ENCODE data around the gene TSC2. TPM values are rescaled to one million over a fixed set of nuclear protein-coding genes. Genes with fewer than 3 reads are reported as not detected.

TSC2 gene
- total and polyA plus RNA-seq, 3 experiments from 2014 or later, result 46.4 to 86.3 (median 79.3) TPM

DNA sequence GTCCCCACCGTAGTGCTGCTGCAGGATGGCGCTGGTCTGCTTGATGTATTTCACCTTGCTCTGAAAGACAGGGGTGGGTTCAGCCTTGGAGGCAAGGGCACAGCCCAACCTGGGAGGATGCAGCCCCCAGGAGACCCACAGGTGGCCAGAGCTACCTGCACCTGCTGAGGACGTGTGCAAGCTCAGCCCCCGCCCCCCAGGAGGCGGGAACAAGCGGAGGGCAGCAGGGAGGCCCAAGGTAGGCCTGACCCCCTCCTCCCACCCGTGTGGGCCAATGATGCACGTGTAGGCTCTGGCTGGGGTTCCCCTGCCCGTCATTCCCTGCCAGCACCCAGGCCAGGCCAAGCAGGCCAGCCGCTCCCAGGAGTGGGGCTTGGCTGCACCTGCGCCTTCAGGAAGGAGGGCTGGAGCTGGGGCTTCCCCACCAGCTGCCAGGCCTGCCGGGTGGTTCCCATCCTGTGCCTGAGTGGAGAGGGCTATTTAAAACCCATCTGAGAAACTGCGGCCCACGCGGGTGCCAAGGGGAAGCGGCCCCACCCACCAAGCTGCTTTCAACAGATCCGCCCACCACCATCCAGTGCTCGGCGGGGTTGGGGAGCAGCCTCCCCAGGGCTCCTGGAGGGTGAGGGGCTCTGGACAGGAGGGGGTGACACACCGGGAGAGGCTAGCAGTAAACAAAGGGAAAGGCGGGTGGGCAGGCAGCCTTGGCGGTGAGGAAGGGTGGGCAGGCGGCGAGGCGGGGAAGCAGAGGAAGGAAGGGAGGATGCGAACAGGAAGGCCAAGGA is 3.9 kb upstream of the TSC2 start:
- no peaks in the 10 kb centered on the region for H3K27me3 ChIP-seq (ENCODE audit: insufficient read depth, low read length, poor library complexity, severe bottlenecking)
- H3K36me3 ChIP-seq (ENCODE audit: insufficient read depth, low read length), result no peaks in the 10 kb centered on the region
- DNase-seq, result no peak
- Mint-ChIP-seq H3K36me3 (peaks cover 0 to 8% (median 0%) of the 10 kb centered on the region in 3 donors), H3K4me3 (no peak overlapping the region), H3K27ac (no peak overlapping the region), H3K4me1 (peaks cover 14 to 19% (median 15%) of the 10 kb centered on the region in 3 donors), H3K9me3 (no peaks in the 10 kb centered on the region), H3K27me3 (no peaks in the 10 kb centered on the region)
- H3K4me1 ChIP-seq (ENCODE audit: insufficient read depth, low read length), result peaks cover 12% of the 10 kb centered on the region
- H3K9me3 ChIP-seq (ENCODE audit: low read length), result no peaks in the 10 kb centered on the region
- no peak overlapping the region for H3K4me3 ChIP-seq (ENCODE audit: low read length)
- ChIA-PET CTCF (no interaction called here), POLR2A (no interaction called here)
- no peak overlapping the region for H3K27ac ChIP-seq (ENCODE audit: low read depth, low read length)

GRCh38 chr16:2044541-2044940 is 3.2 kb upstream of the TSC2 start:
- POLR2A ChIA-PET, result interaction anchor here (0.6 kb wide), 1 partner anchor 217 kb away, joined by 4 read pairs; no protein-coding TSS in a partner anchor
- H3K4me3 Mint-ChIP-seq, result no peak overlapping the region
- peaks cover 14 to 22% (median 16%) of the 10 kb centered on the region in 3 donors for H3K4me1 Mint-ChIP-seq
- no peak overlapping the region for H3K27ac Mint-ChIP-seq
- peaks cover 0 to 8% (median 0%) of the 10 kb centered on the region in 3 donors for H3K36me3 Mint-ChIP-seq
- no peaks in the 10 kb centered on the region for H3K36me3 ChIP-seq (ENCODE audit: insufficient read depth, low read length)
- no peaks in the 10 kb centered on the region for H3K9me3 Mint-ChIP-seq
- no peak for DNase-seq
- peaks cover 14% of the 10 kb centered on the region for H3K4me1 ChIP-seq (ENCODE audit: insufficient read depth, low read length)
- no peak overlapping the region for H3K4me3 ChIP-seq (ENCODE audit: low read length)
- CTCF ChIA-PET, result no interaction called here
- H3K9me3 ChIP-seq (ENCODE audit: low read length), result no peaks in the 10 kb centered on the region
- H3K27me3 Mint-ChIP-seq, result no peaks in the 10 kb centered on the region
- no peaks in the 10 kb centered on the region for H3K27me3 ChIP-seq (ENCODE audit: insufficient read depth, low read length, poor library complexity, severe bottlenecking)
- H3K27ac ChIP-seq (ENCODE audit: low read depth, low read length), result no peak overlapping the region

GRCh38 chr16:2045965-2046892 is 1.6 kb upstream of the TSC2 start:
- ChIA-PET POLR2A (interaction anchor here (2.1 kb wide), 1 partner anchor 10 kb away, joined by 6 read pairs; no protein-coding TSS in a partner anchor), CTCF (interaction anchor here (1.2 to 2.5 kb wide), 5 partner anchors 21 to 109 kb away, joined by 3 to 17 read pairs (median 4); partner anchors contain the start of gene TRAF7)
- no peak overlapping the region for H3K27ac ChIP-seq (ENCODE audit: low read depth, low read length)
- Mint-ChIP-seq H3K27ac (peak overlapping the region in 1 of 8 donors; percentile 77), H3K9me3 (no peaks in the 10 kb centered on the region), H3K4me1 (peaks cover 14 to 27% (median 16%) of the 10 kb centered on the region in 3 donors), H3K27me3 (no peaks in the 10 kb centered on the region), H3K4me3 (peak overlapping the region; percentile 34 to 94 (median 90)), H3K36me3 (peaks cover 0 to 18% (median under 1%) of the 10 kb centered on the region in 3 donors)
- H3K27me3 ChIP-seq (ENCODE audit: insufficient read depth, low read length, poor library complexity, severe bottlenecking), result no peaks in the 10 kb centered on the region
- peaks cover 14% of the 10 kb centered on the region for H3K4me1 ChIP-seq (ENCODE audit: insufficient read depth, low read length)
- DNase-seq, result no peak
- H3K4me3 ChIP-seq (ENCODE audit: low read length), result no peak overlapping the region
- H3K36me3 ChIP-seq (ENCODE audit: insufficient read depth, low read length), result no peaks in the 10 kb centered on the region
- no peaks in the 10 kb centered on the region for H3K9me3 ChIP-seq (ENCODE audit: low read length)

DNA sequence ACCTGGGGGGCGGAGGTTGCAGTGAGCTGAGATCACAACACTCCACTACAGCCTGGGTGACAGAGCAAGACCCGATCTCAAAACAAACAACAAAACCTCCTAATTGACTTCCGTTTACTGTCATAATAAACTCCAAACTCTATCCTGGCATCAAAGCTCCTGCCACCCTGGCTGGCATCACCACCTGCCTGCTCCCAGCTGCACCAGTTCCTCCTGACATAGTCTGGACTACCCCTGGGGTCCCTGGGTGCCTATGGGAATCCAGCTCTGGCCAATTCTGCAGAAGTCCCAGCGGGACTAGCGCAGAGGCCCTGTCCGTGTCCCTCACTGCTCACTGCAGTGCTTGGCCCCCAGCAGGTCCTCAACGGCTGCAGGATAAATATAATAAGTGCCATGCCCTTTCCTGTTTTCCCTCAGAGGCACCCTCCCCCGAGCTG is 874 bp upstream of the TSC2 start:
- no peaks in the 10 kb centered on the region for H3K27me3 ChIP-seq (ENCODE audit: insufficient read depth, low read length, poor library complexity, severe bottlenecking)
- no peaks in the 10 kb centered on the region for H3K9me3 ChIP-seq (ENCODE audit: low read length)
- peak overlapping the region; percentile 85 to 94 (median 91) for H3K4me3 Mint-ChIP-seq
- peaks cover 14% of the 10 kb centered on the region for H3K4me1 ChIP-seq (ENCODE audit: insufficient read depth, low read length)
- H3K4me3 ChIP-seq (ENCODE audit: low read length), result peak overlapping the region; percentile 67
- peaks cover 0 to 25% (median 1%) of the 10 kb centered on the region in 3 donors for H3K36me3 Mint-ChIP-seq
- no peaks in the 10 kb centered on the region for H3K27me3 Mint-ChIP-seq
- H3K27ac Mint-ChIP-seq, result peak overlapping the region in 7 of 8 donors; percentile 32 to 92 (median 70)
- no peak for DNase-seq
- no peaks in the 10 kb centered on the region for H3K9me3 Mint-ChIP-seq
- POLR2A ChIA-PET, result interaction anchor here (0.7 to 2.1 kb wide), 2 partner anchors 11 to 30 kb away, joined by 3 to 6 read pairs; no protein-coding TSS in a partner anchor
- H3K27ac ChIP-seq (ENCODE audit: low read depth, low read length), result peak overlapping the region; percentile 43
- H3K36me3 ChIP-seq (ENCODE audit: insufficient read depth, low read length), result no peaks in the 10 kb centered on the region
- H3K4me1 Mint-ChIP-seq, result peaks cover 14 to 27% (median 16%) of the 10 kb centered on the region in 3 donors
- CTCF ChIA-PET, result interaction anchor here (1.0 to 2.5 kb wide), 6 partner anchors 22 to 108 kb away, joined by 3 to 17 read pairs (median 4); partner anchors contain the start of gene TRAF7

- Mint-ChIP-seq H3K9me3 (no peaks in the 10 kb centered on the region), H3K4me1 (peaks cover 14 to 32% (median 16%) of the 10 kb centered on the region in 3 donors), H3K36me3 (peaks cover 0 to 34% (median 1%) of the 10 kb centered on the region in 3 donors), H3K27ac (peak overlapping the region; percentile 29 to 88 (median 66)), H3K4me3 (peak overlapping the region; percentile 87 to 94 (median 91)), H3K27me3 (no peaks in the 10 kb centered on the region)
- ChIA-PET CTCF (interaction anchor here (1.0 to 2.5 kb wide), 5 partner anchors 11 to 107 kb away, joined by 3 to 17 read pairs (median 5); partner anchors contain the start of gene TRAF7), POLR2A (interaction anchor here (0.5 to 2.1 kb wide), 6 partner anchors 12 to 575 kb away, joined by 3 to 14 read pairs (median 6); partner anchors contain the start of genes HAGH and TRAF7)
- Histone ChIP-seq H3K4me1 (ENCODE audit: insufficient read depth, low read length) (peaks cover 14% of the 10 kb centered on the region), H3K27me3 (ENCODE audit: insufficient read depth, low read length, poor library complexity, severe bottlenecking) (no peaks in the 10 kb centered on the region), H3K36me3 (ENCODE audit: insufficient read depth, low read length) (peaks cover 4% of the 10 kb centered on the region), H3K27ac (ENCODE audit: low read depth, low read length) (peak overlapping the region; percentile 57), H3K9me3 (ENCODE audit: low read length) (no peaks in the 10 kb centered on the region), H3K4me3 (ENCODE audit: low read length) (peak overlapping the region; percentile 67)
- no peak for DNase-seq
Observed at GRCh38 chr16:2048116-2048543, 345 bp downstream of the TSC2 start.

- Histone ChIP-seq H3K36me3 (ENCODE audit: insufficient read depth, low read length) (peaks cover 4% of the 10 kb centered on the region), H3K4me1 (ENCODE audit: insufficient read depth, low read length) (peaks cover 9% of the 10 kb centered on the region), H3K27me3 (ENCODE audit: insufficient read depth, low read length, poor library complexity, severe bottlenecking) (no peaks in the 10 kb centered on the region), H3K4me3 (ENCODE audit: low read length) (no peak overlapping the region), H3K9me3 (ENCODE audit: low read length) (no peaks in the 10 kb centered on the region), H3K27ac (ENCODE audit: low read depth, low read length) (no peak overlapping the region)
- CTCF ChIA-PET, result no interaction called here
- Mint-ChIP-seq H3K4me3 (peak overlapping the region in 1 of 7 donors; percentile 24), H3K27ac (no peak overlapping the region), H3K4me1 (peaks cover 8 to 22% (median 8%) of the 10 kb centered on the region in 3 donors), H3K36me3 (peaks cover 3 to 67% (median 4%) of the 10 kb centered on the region in 3 donors), H3K9me3 (no peaks in the 10 kb centered on the region), H3K27me3 (no peaks in the 10 kb centered on the region)
- POLR2A ChIA-PET, result no interaction called here
- no peak for DNase-seq
Observed at GRCh38 chr16:2053211-2053610, 5.4 kb downstream of the TSC2 start.

- no peaks in the 10 kb centered on the region for H3K9me3 ChIP-seq (ENCODE audit: low read length)
- Mint-ChIP-seq H3K36me3 (peaks cover 3 to 73% (median 4%) of the 10 kb centered on the region in 3 donors), H3K4me1 (peaks cover under 1 to 15% (median 1%) of the 10 kb centered on the region in 3 donors), H3K27ac (no peak overlapping the region), H3K9me3 (no peaks in the 10 kb centered on the region), H3K27me3 (no peaks in the 10 kb centered on the region), H3K4me3 (peak overlapping the region in 1 of 7 donors; percentile 24)
- ChIA-PET CTCF (no interaction called here), POLR2A (no interaction called here)
- peaks cover 2% of the 10 kb centered on the region for H3K4me1 ChIP-seq (ENCODE audit: insufficient read depth, low read length)
- H3K27me3 ChIP-seq (ENCODE audit: insufficient read depth, low read length, poor library complexity, severe bottlenecking), result no peaks in the 10 kb centered on the region
- DNase-seq, result no peak
- H3K36me3 ChIP-seq (ENCODE audit: insufficient read depth, low read length), result peaks cover 4% of the 10 kb centered on the region
- no peak overlapping the region for H3K27ac ChIP-seq (ENCODE audit: low read depth, low read length)
- no peak overlapping the region for H3K4me3 ChIP-seq (ENCODE audit: low read length)
Observed at GRCh38 chr16:2053897-2054296, 6.1 kb downstream of the TSC2 start.

All from CD8-positive, alpha-beta memory T cell (primary cell).